HG03039 (cell line): ENCODE results near the gene GMEB1.
"Not testable (repeated sequence)": the region's sequence is repeated elsewhere in the genome, so short reads cannot be mapped to it uniquely, and the experiment has no call there.

ENCODE experiments used
- ATAC-seq: cut with Tn5 transposase; IDR thresholded peaks from one replicate; pipeline ENCODE4 v1.9.1; 2021; ENCODE audit warnings: mild to moderate bottlenecking, moderate library complexity; ENCODE audit not compliant: unreplicated experiment

The GMEB1 gene

GRCh38 chr1:28750330-28750729 lies 81.7 kb downstream of the GMEB1 start:
- ATAC-seq = no peak

GRCh38 chr1:28750771-28751294 lies 82.2 kb downstream of the GMEB1 start:
- not testable (repeated sequence) for ATAC-seq

- no peak for ATAC-seq
Measured at GRCh38 chr1:28751315-28752060, 82.9 kb downstream of the GMEB1 start.

GRCh38 chr1:28755701-28756100 lies 87.1 kb downstream of the GMEB1 start:
- ATAC-seq = no peak

GRCh38 chr1:28756846-28757245 lies 88.3 kb downstream of the GMEB1 start:
- no peak for ATAC-seq

- ATAC-seq = no peak
Measured at GRCh38 chr1:28758420-28758819, 89.8 kb downstream of the GMEB1 start.

GRCh38 chr1:28759257-28759656 lies 90.7 kb downstream of the GMEB1 start:
- no peak for ATAC-seq

- no peak for ATAC-seq
Measured at GRCh38 chr1:28761189-28761588, 92.6 kb downstream of the GMEB1 start.

- no peak for ATAC-seq
Measured at GRCh38 chr1:28766532-28767183, 98.1 kb downstream of the GMEB1 start.
